H9 (cell line): ENCODE results near the gene MRTFA. TPM values are rescaled to one million over a fixed set of nuclear protein-coding genes. Genes with fewer than 3 reads are reported as not detected.
A peak's percentile ranks its signal among the peaks of the same experiment; 100 is the strongest.

ENCODE experiments used
- DNase-seq: peaks from one replicate; pipeline ENCODE4 v3.0.0-alpha.2; 2017
- H2AFZ ChIP-seq: one replicate; pipeline ENCODE4 v1.6.1; 2013; ENCODE audit warnings: mild to moderate bottlenecking, low read length, control low read depth, moderate library complexity
- H2AK5ac ChIP-seq: 2 replicates; pipeline ENCODE4 v1.6.1; 2013; ENCODE audit warnings: low read length, control low read depth, mixed read lengths; ENCODE audit not compliant: insufficient read length
- H2BK120ac ChIP-seq: one replicate; pipeline ENCODE4 v1.6.1; 2013; ENCODE audit warnings: low read depth, mild to moderate bottlenecking, low read length, control low read depth, inconsistent platforms; ENCODE audit not compliant: poor library complexity, severe bottlenecking
- H2BK12ac ChIP-seq: 2 replicates; pipeline ENCODE4 v1.6.1; 2013; ENCODE audit warnings: low read length, control low read depth, mixed read lengths, low read depth; ENCODE audit not compliant: insufficient read length
- H2BK15ac ChIP-seq: 2 replicates; pipeline ENCODE4 v1.6.1; 2013; ENCODE audit warnings: low read depth, low read length, control low read depth
- H2BK20ac ChIP-seq: one replicate; pipeline ENCODE4 v1.6.1; 2013; ENCODE audit warnings: low read depth, mild to moderate bottlenecking, low read length, control low read depth, inconsistent platforms; ENCODE audit not compliant: poor library complexity, severe bottlenecking
- H2BK5ac ChIP-seq: 2 replicates; pipeline ENCODE4 v1.6.1; 2013; ENCODE audit warnings: low read length, control low read depth, mixed read lengths; ENCODE audit not compliant: insufficient read length
- H3K14ac ChIP-seq: 2 replicates; pipeline ENCODE4 v1.6.1; 2013; ENCODE audit warnings: low read length, control low read depth; ENCODE audit not compliant: insufficient read depth
- H3K18ac ChIP-seq: 2 replicates; pipeline ENCODE4 v1.6.1; 2013; ENCODE audit warnings: low read depth, mild to moderate bottlenecking, mixed read lengths, low read length, control low read depth; ENCODE audit not compliant: insufficient read length
- H3K23ac ChIP-seq: 2 replicates; pipeline ENCODE4 v1.6.1; 2013; ENCODE audit warnings: low read length, control low read depth, mixed read lengths, low read depth; ENCODE audit not compliant: insufficient read length
- H3K23me2 ChIP-seq: 2 replicates; pipeline ENCODE4 v1.6.1; 2013; ENCODE audit warnings: low read depth, mild to moderate bottlenecking, mixed read lengths, low read length, control low read depth; ENCODE audit not compliant: insufficient read length, poor library complexity, severe bottlenecking
- H3K27ac ChIP-seq: 2 replicates; pipeline ENCODE4 v1.5.1; 2013; ENCODE audit warnings: low read length, control low read depth, mixed read lengths, low read depth; ENCODE audit not compliant: insufficient read length
- H3K27me3 ChIP-seq: 2 replicates; pipeline ENCODE4 v1.6.1; 2013; ENCODE audit warnings: low read length, control low read depth, inconsistent platforms; ENCODE audit not compliant: insufficient read depth
- H3K4ac ChIP-seq: 2 replicates; pipeline ENCODE4 v1.6.1; 2013; ENCODE audit warnings: low read depth, mild to moderate bottlenecking, control low read depth, inconsistent platforms, low read length, moderate library complexity
- H3K4me1 ChIP-seq: 2 replicates; pipeline ENCODE4 v1.6.1; 2013; ENCODE audit warnings: low read length, control low read depth, inconsistent platforms; ENCODE audit not compliant: insufficient read depth
- H3K4me2 ChIP-seq: 2 replicates; pipeline ENCODE4 v1.6.1; 2013; ENCODE audit warnings: low read length, control low read depth, mixed read lengths; ENCODE audit not compliant: insufficient read length, insufficient read depth
- H3K56ac ChIP-seq: 2 replicates; pipeline ENCODE4 v1.6.1; 2013; ENCODE audit warnings: low read depth, mild to moderate bottlenecking, mixed read lengths, low read length, control low read depth; ENCODE audit not compliant: insufficient read length
- H3K79me1 ChIP-seq: 2 replicates; pipeline ENCODE4 v1.6.1; 2013; ENCODE audit warnings: low read depth, mild to moderate bottlenecking, moderate library complexity, low read length, control low read depth, inconsistent platforms; ENCODE audit not compliant: insufficient read depth, poor library complexity, severe bottlenecking
- H3K79me2 ChIP-seq: 2 replicates; pipeline ENCODE4 v1.6.1; 2013; ENCODE audit warnings: low read length, control low read depth, inconsistent platforms; ENCODE audit not compliant: insufficient read depth
- H3K9ac ChIP-seq: 2 replicates; pipeline ENCODE4 v1.6.1; 2013; ENCODE audit warnings: low read length, control low read depth, mixed read lengths; ENCODE audit not compliant: insufficient read length; ENCODE audit errors: extremely low read depth
- H3K9me3 ChIP-seq: one replicate; pipeline ENCODE4 v1.6.1; 2013; ENCODE audit warnings: low read depth, low read length, inconsistent platforms; ENCODE audit not compliant: control insufficient read depth
- H3T11ph ChIP-seq: one replicate; pipeline ENCODE4 v1.6.1; 2013; ENCODE audit warnings: mild to moderate bottlenecking, low read length, control low read depth, inconsistent platforms
- H4K20me1 ChIP-seq: one replicate; pipeline ENCODE4 v1.6.1; 2013; ENCODE audit not compliant: control insufficient read depth, insufficient read length, insufficient read depth
- H4K5ac ChIP-seq: 2 replicates; pipeline ENCODE4 v1.6.1; 2013; ENCODE audit warnings: low read depth, mild to moderate bottlenecking, mixed read lengths, low read length, control low read depth; ENCODE audit not compliant: insufficient read length
- H4K8ac ChIP-seq: replicated peaks from 2 replicates; pipeline ENCODE4 v1.6.1; 2013; ENCODE audit warnings: low read length, control low read depth, mixed read lengths, low read depth; ENCODE audit not compliant: insufficient read length
- H4K91ac ChIP-seq: 2 replicates; pipeline ENCODE4 v1.6.1; 2013; ENCODE audit warnings: low read depth, mild to moderate bottlenecking, moderate library complexity, mixed read lengths, low read length, control low read depth; ENCODE audit not compliant: insufficient read length
- H3K27ac Mint-ChIP-seq, 3 experiments: 2 replicates in 2 of 3; 3 replicates in 1 of 3; pipeline ENCODE4 v1.8.0; 2020 to 2021; ENCODE audit warnings: mixed read lengths in 3 of 3, mild to moderate bottlenecking in 1 of 3, moderate library complexity in 1 of 3
- H3K27me3 Mint-ChIP-seq: 2 replicates; pipeline ENCODE4 v1.8.0; 2021; ENCODE audit warnings: low read depth, mild to moderate bottlenecking, moderate library complexity, mixed read lengths
- H3K36me3 Mint-ChIP-seq, 3 experiments: 2 replicates in 2 of 3; 3 replicates in 1 of 3; pipeline ENCODE4 v1.8.0; 2020 to 2021; ENCODE audit warnings: low read depth in 3 of 3, mixed read lengths in 3 of 3; ENCODE audit not compliant: insufficient read depth in 1 of 3
- H3K4me1 Mint-ChIP-seq, 2 experiments: 2 replicates each; pipeline ENCODE4 v1.8.0; 2020; ENCODE audit warnings: mixed read lengths in 2 of 2
- H3K4me3 Mint-ChIP-seq, 2 experiments: 2 replicates in 1 of 2; 3 replicates in 1 of 2; pipeline ENCODE4 v1.8.0; 2020 to 2021; ENCODE audit warnings: mild to moderate bottlenecking in 2 of 2, mixed read lengths in 2 of 2, moderate library complexity in 1 of 2
- H3K9me3 Mint-ChIP-seq, 2 experiments: 2 replicates in 1 of 2; 3 replicates in 1 of 2; pipeline ENCODE4 v1.8.0; 2020; ENCODE audit warnings: mild to moderate bottlenecking in 2 of 2, mixed read lengths in 2 of 2, moderate library complexity in 1 of 2
- total RNA-seq: library from RNA; stranded (reverse); gene quantifications from 2 replicates; pipeline ENCODE4 v1.2.1, GENCODE V29; 2021
- TF ChIP-seq, protein P1 (sequence below): fragments of 200-600 bp; sonication (generic); conservative IDR thresholded peaks from 3 replicates; pipeline ENCODE4 v1.8.0; 2021; ENCODE audit warnings: antibody characterized with exemption, mild to moderate bottlenecking

MRTFA gene
- total RNA-seq, 1 experiment from 2014 or later, result 38.1 TPM

DNA sequence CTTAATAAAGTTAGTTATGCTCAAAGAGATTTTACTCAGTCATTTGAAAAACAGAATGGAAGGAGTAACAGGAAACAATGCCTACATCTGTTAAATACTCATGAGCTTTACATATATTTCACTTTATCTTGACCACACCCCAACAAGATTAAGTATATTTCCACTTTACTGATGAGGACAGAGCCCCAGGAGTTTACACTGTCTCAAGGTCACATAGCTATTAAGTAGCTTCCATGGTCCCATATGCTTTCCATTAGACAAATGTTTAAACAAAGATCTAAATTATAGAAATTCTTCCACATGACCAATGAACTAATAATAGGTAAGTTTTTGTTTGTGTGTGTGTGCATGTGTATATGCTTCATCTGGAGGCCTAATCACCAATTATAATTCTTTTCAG lies 30.2 kb downstream of the MRTFA start:
- TF ChIP-seq, protein P1, sequence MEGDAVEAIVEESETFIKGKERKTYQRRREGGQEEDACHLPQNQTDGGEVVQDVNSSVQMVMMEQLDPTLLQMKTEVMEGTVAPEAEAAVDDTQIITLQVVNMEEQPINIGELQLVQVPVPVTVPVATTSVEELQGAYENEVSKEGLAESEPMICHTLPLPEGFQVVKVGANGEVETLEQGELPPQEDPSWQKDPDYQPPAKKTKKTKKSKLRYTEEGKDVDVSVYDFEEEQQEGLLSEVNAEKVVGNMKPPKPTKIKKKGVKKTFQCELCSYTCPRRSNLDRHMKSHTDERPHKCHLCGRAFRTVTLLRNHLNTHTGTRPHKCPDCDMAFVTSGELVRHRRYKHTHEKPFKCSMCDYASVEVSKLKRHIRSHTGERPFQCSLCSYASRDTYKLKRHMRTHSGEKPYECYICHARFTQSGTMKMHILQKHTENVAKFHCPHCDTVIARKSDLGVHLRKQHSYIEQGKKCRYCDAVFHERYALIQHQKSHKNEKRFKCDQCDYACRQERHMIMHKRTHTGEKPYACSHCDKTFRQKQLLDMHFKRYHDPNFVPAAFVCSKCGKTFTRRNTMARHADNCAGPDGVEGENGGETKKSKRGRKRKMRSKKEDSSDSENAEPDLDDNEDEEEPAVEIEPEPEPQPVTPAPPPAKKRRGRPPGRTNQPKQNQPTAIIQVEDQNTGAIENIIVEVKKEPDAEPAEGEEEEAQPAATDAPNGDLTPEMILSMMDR, result no peak
- Histone ChIP-seq H3K27ac (no peak overlapping the region), H3K4me1 (peaks cover 4% of the 10 kb centered on the region; the same call in 1 of the 2 replicates), H3K56ac (no peak overlapping the region), H3K23ac (no peak overlapping the region), H3K23me2 (no peaks in the 10 kb centered on the region), H3K79me1 (peaks cover 3% of the 10 kb centered on the region), H2BK15ac (no peak overlapping the region), H3K79me2 (peaks cover 2% of the 10 kb centered on the region; the same call in 1 of the 2 replicates), H3K4ac (no peak overlapping the region), H3K27me3 (no peaks in the 10 kb centered on the region), H2BK20ac (no peak overlapping the region), H4K5ac (no peak overlapping the region), H3K9ac (no peak overlapping the region), H3K4me2 (no peak overlapping the region), H3K9me3 (no peaks in the 10 kb centered on the region), H2AK5ac (no peak overlapping the region), H4K20me1 (no peaks in the 10 kb centered on the region), H3K14ac (no peak overlapping the region), H2BK5ac (no peak overlapping the region), H3T11ph (no peak overlapping the region), H4K91ac (no peak overlapping the region), H2BK120ac (no peak overlapping the region), H2BK12ac (no peak overlapping the region), H3K18ac (no peak overlapping the region), H4K8ac (no peak overlapping the region), H2AFZ (no peak overlapping the region)
- no peaks in the 10 kb centered on the region for H3K9me3 Mint-ChIP-seq
- no peaks in the 10 kb centered on the region; a peak in 1 of 7 replicates for H3K36me3 Mint-ChIP-seq
- peaks cover 46 to 48% of the 10 kb centered on the region in 2 experiments for H3K4me1 Mint-ChIP-seq
- H3K27ac Mint-ChIP-seq, result peak overlapping the region in 2 of 3 experiments; percentile 19 to 34; a peak in 3 of 7 replicates
- DNase-seq, result no peak
- H3K4me3 Mint-ChIP-seq, result no peak overlapping the region
- no peaks in the 10 kb centered on the region for H3K27me3 Mint-ChIP-seq
